Parathyroid adenoma (tissue), 2 donors: ENCODE data around the gene SCYL2.

Source experiments
- H2AFZ ChIP-seq: fragments of 300-600 bp; sonication (generic); one replicate; pipeline ENCODE4 v1.7.0; 2017; ENCODE audit warnings: antibody characterized with exemption, mild to moderate bottlenecking
- H3K27ac ChIP-seq: fragments of 300-600 bp; sonication (generic); one replicate; pipeline ENCODE4 v1.7.0; 2017
- H3K27me3 ChIP-seq: fragments of 300-600 bp; sonication (generic); one replicate; pipeline ENCODE4 v1.7.0; 2017; ENCODE audit warnings: low read length; ENCODE audit not compliant: control insufficient read depth, insufficient read depth
- H3K36me3 ChIP-seq: fragments of 300-600 bp; sonication (generic); one replicate; pipeline ENCODE4 v1.7.0; 2017; ENCODE audit warnings: low read length; ENCODE audit not compliant: control insufficient read depth, insufficient read depth
- H3K4me1 ChIP-seq: fragments of 300-600 bp; sonication (generic); one replicate; pipeline ENCODE4 v1.7.0; 2017; ENCODE audit warnings: control low read depth
- H3K4me2 ChIP-seq: fragments of 300-600 bp; sonication (generic); one replicate; pipeline ENCODE4 v1.7.0; 2017; ENCODE audit warnings: low read length
- H3K4me3 ChIP-seq: fragments of 300-600 bp; sonication (generic); one replicate; pipeline ENCODE4 v1.7.0; 2017; ENCODE audit warnings: low read depth, low read length
- H3K79me2 ChIP-seq: fragments of 300-600 bp; sonication (generic); one replicate; pipeline ENCODE4 v1.7.0; 2017; ENCODE audit warnings: control low read depth
- H3K9ac ChIP-seq: fragments of 300-600 bp; sonication (generic); one replicate; pipeline ENCODE4 v1.7.0; 2017; ENCODE audit warnings: mild to moderate bottlenecking
- H3K9me3 ChIP-seq: fragments of 300-600 bp; sonication (generic); one replicate; pipeline ENCODE4 v1.7.0; 2017; ENCODE audit warnings: low read length; ENCODE audit not compliant: control insufficient read depth
- CTCF ChIP-seq: fragments of 300-600 bp; sonication (generic); IDR thresholded peaks from one replicate; pipeline ENCODE4 v1.7.0; 2017; ENCODE audit warnings: antibody characterized with exemption, mild to moderate bottlenecking
- donor health status: primary hyperparathyroidism.

SCYL2 gene

GRCh38 chr12:100248886-100249285 is 18.1 kb upstream of the SCYL2 start:
- no peak overlapping the region for H3K4me2 ChIP-seq
- H2AFZ ChIP-seq, result no peak overlapping the region
- no peaks in the 10 kb centered on the region for H3K9me3 ChIP-seq
- no peak for TF ChIP-seq CTCF
- no peaks in the 10 kb centered on the region for H3K36me3 ChIP-seq
- no peak overlapping the region for H3K27ac ChIP-seq
- H3K79me2 ChIP-seq, result no peaks in the 10 kb centered on the region
- H3K27me3 ChIP-seq, result no peaks in the 10 kb centered on the region
- no peak overlapping the region for H3K4me3 ChIP-seq
- H3K9ac ChIP-seq, result no peak overlapping the region
- no peaks in the 10 kb centered on the region for H3K4me1 ChIP-seq

- Histone ChIP-seq H3K4me2 (no peak overlapping the region), H3K9me3 (no peaks in the 10 kb centered on the region), H3K79me2 (no peaks in the 10 kb centered on the region), H3K9ac (no peak overlapping the region), H3K4me1 (no peaks in the 10 kb centered on the region), H3K4me3 (no peak overlapping the region), H3K36me3 (no peaks in the 10 kb centered on the region), H2AFZ (no peak overlapping the region), H3K27me3 (no peaks in the 10 kb centered on the region), H3K27ac (no peak overlapping the region)
- no peak for TF ChIP-seq CTCF
Observed at GRCh38 chr12:100249941-100250340, 17.0 kb upstream of the SCYL2 start.

- H3K27me3 ChIP-seq, result no peaks in the 10 kb centered on the region
- H3K9ac ChIP-seq, result no peak overlapping the region
- no peak for TF ChIP-seq CTCF
- H3K36me3 ChIP-seq, result no peaks in the 10 kb centered on the region
- H3K4me1 ChIP-seq, result no peaks in the 10 kb centered on the region
- no peaks in the 10 kb centered on the region for H3K79me2 ChIP-seq
- no peaks in the 10 kb centered on the region for H3K9me3 ChIP-seq
- no peak overlapping the region for H2AFZ ChIP-seq
- no peak overlapping the region for H3K27ac ChIP-seq
- no peak overlapping the region for H3K4me2 ChIP-seq
- no peak overlapping the region for H3K4me3 ChIP-seq
Observed at GRCh38 chr12:100251917-100252316, 15.1 kb upstream of the SCYL2 start.

- Histone ChIP-seq H3K79me2 (no peaks in the 10 kb centered on the region), H3K27ac (no peak overlapping the region), H3K4me1 (no peaks in the 10 kb centered on the region), H3K27me3 (no peaks in the 10 kb centered on the region), H3K36me3 (no peaks in the 10 kb centered on the region), H3K9me3 (no peaks in the 10 kb centered on the region), H3K9ac (no peak overlapping the region), H3K4me3 (no peak overlapping the region), H3K4me2 (no peak overlapping the region), H2AFZ (no peak overlapping the region)
- no peak for TF ChIP-seq CTCF
Observed at GRCh38 chr12:100253437-100253836, 13.5 kb upstream of the SCYL2 start.

- Histone ChIP-seq H3K4me1 (no peaks in the 10 kb centered on the region), H2AFZ (no peak overlapping the region), H3K27ac (no peak overlapping the region), H3K4me2 (no peak overlapping the region), H3K9me3 (no peaks in the 10 kb centered on the region), H3K27me3 (no peaks in the 10 kb centered on the region), H3K79me2 (no peaks in the 10 kb centered on the region), H3K4me3 (no peak overlapping the region), H3K36me3 (no peaks in the 10 kb centered on the region), H3K9ac (no peak overlapping the region)
- no peak for TF ChIP-seq CTCF
Observed at GRCh38 chr12:100254876-100255275, 12.1 kb upstream of the SCYL2 start.
